Gastrocnemius medialis (tissue), 4 donors: ENCODE measurements around the gene EPHA2. TPM values are rescaled to one million over a fixed set of nuclear protein-coding genes. Genes with fewer than 3 reads are reported as not detected.
"Not testable (repeated sequence)": the region's sequence is repeated elsewhere in the genome, so short reads cannot be mapped to it uniquely, and the experiment has no call there.

Source experiments
- ATAC-seq, 2 donors: fragments of 150-250 bp; one replicate each; pipeline ENCODE4 v1.9.1; 2016
- DNase-seq, 2 donors: peaks; one replicate each; pipeline ENCODE4 v3.0.0-alpha.2; 2019
- H3K27ac ChIP-seq, 4 donors: fragments of 200-600 bp; sonication (generic); 1 replicate in 1 of 4; 2 replicates in 3 of 4; pipeline ENCODE4 v1.5.1; 2016 to 2018; ENCODE audit warnings: mild to moderate bottlenecking in 2 of 4, moderate library complexity in 1 of 4
- H3K27me3 ChIP-seq, 3 donors: fragments of 200-600 bp; sonication (generic) in 2 of 3; 1 replicate in 1 of 3; 2 replicates in 2 of 3; pipeline versions ENCODE4 v1.5.1 to v1.6.0; 2016 to 2019; ENCODE audit warnings: mild to moderate bottlenecking in 1 of 3, moderate library complexity in 1 of 3
- H3K36me3 ChIP-seq, 2 donors: fragments of 200-600 bp; sonication (generic) in 1 of 2; one replicate each; pipeline ENCODE4 v1.5.1; 2017 to 2018
- H3K4me1 ChIP-seq, 2 donors: fragments of 200-600 bp; sonication (generic) in 1 of 2; one replicate each; pipeline ENCODE4 v1.5.1; 2016 to 2017; ENCODE audit warnings: mild to moderate bottlenecking in 2 of 2
- H3K4me3 ChIP-seq, 4 donors: fragments of 200-600 bp; sonication (generic) in 3 of 4; 1 replicate in 1 of 4; 2 replicates in 3 of 4; pipeline ENCODE4 v1.5.1; 2016 to 2019; ENCODE audit warnings: mild to moderate bottlenecking in 2 of 4
- H3K9me3 ChIP-seq, 3 donors: fragments of 200-600 bp; sonication (generic) in 2 of 3; 1 replicate in 1 of 3; 2 replicates in 2 of 3; pipeline ENCODE4 v1.5.1; 2016 to 2019
- POLR2A ChIP-seq, 2 donors: fragments of 450-650 bp; IDR thresholded peaks; one replicate each; pipeline ENCODE4 v1.6.1; 2017; ENCODE audit warnings: antibody characterized with exemption in 2 of 2, mild to moderate bottlenecking in 2 of 2, moderate library complexity in 2 of 2
- in situ Hi-C, 4 donors: fragments of 200-750 bp; cut with MboI; loops; one replicate each; pipeline versions ENCODE4 v1.15.0 to v1.8.0; 2017; ENCODE audit warnings: low sequenced_read_pairs in 4 of 4
- intact Hi-C: fragments of 100-400 bp; cut with DNase I; formaldehyde crosslinking; loops from one replicate; pipeline ENCODE4 v1.15.1; 2023; ENCODE audit warnings: low total_unique reads
- total RNA-seq, 4 donors: library from RNA; depleted of rRNA; stranded (reverse); fragments of >200 nt; gene quantifications; one replicate each; pipeline versions ENCODE4 v1.1.0 to v1.2.3, GENCODE V29; 2016
- TF ChIP-seq, protein P1 (sequence below), 5 experiments: fragments of 450-650 bp in 3 of 5; fragments of 200-600 bp in 2 of 5; sonication (generic) in 2 of 5; IDR thresholded peaks in 4 of 5; conservative IDR thresholded peaks in 1 of 5; 1 replicate in 4 of 5; 2 replicates in 1 of 5; pipeline ENCODE4 v1.5.1; 2016 to 2019; ENCODE audit warnings: antibody characterized with exemption in 5 of 5, mild to moderate bottlenecking in 3 of 5, moderate library complexity in 3 of 5

Gene EPHA2
- total RNA-seq, 4 donors from 2014 or later = 1.2 to 6.4 (median 2.9) TPM

DNA sequence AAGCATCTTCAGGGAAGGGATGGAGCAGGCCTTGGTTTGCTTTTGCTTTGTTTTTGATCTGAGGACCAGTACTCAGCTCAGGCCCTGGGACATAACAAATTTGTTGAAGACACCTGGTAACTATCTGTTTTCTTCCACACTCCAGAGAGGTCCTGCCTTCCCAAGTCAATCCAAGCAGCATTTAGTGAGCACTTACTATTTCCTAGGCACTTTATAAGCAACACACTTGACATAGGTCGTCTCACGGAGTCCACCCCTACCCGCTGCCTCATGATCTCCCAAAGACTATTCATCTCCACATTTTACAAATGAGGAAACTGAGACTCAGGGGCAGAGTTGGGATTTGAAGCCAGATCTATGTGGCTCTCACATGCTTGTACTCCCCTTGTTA lies 14.4 kb upstream of the EPHA2 start:
- H3K27ac ChIP-seq = no peak overlapping the region
- H3K4me3 ChIP-seq = no peak overlapping the region
- no peak for ATAC-seq
- TF ChIP-seq, protein P1, sequence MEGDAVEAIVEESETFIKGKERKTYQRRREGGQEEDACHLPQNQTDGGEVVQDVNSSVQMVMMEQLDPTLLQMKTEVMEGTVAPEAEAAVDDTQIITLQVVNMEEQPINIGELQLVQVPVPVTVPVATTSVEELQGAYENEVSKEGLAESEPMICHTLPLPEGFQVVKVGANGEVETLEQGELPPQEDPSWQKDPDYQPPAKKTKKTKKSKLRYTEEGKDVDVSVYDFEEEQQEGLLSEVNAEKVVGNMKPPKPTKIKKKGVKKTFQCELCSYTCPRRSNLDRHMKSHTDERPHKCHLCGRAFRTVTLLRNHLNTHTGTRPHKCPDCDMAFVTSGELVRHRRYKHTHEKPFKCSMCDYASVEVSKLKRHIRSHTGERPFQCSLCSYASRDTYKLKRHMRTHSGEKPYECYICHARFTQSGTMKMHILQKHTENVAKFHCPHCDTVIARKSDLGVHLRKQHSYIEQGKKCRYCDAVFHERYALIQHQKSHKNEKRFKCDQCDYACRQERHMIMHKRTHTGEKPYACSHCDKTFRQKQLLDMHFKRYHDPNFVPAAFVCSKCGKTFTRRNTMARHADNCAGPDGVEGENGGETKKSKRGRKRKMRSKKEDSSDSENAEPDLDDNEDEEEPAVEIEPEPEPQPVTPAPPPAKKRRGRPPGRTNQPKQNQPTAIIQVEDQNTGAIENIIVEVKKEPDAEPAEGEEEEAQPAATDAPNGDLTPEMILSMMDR (IDR thresholded peaks at IDR 0.05 in 4 of 5, conservative IDR thresholded peaks at IDR 0.05 in 1 of 5) = no peak
- TF ChIP-seq POLR2A (IDR thresholded peaks at IDR 0.05) = no peak
- peaks cover 0 to 7% of the 10 kb centered on the region in 2 donors for H3K4me1 ChIP-seq
- no peaks in the 10 kb centered on the region for H3K9me3 ChIP-seq
- intact Hi-C loops = no loop called here
- H3K36me3 ChIP-seq = no peaks in the 10 kb centered on the region
- H3K27me3 ChIP-seq = peaks cover 3 to 12% (median 8%) of the 10 kb centered on the region in 3 donors
- in situ Hi-C loops = no loop called here
- no peak for DNase-seq

DNA sequence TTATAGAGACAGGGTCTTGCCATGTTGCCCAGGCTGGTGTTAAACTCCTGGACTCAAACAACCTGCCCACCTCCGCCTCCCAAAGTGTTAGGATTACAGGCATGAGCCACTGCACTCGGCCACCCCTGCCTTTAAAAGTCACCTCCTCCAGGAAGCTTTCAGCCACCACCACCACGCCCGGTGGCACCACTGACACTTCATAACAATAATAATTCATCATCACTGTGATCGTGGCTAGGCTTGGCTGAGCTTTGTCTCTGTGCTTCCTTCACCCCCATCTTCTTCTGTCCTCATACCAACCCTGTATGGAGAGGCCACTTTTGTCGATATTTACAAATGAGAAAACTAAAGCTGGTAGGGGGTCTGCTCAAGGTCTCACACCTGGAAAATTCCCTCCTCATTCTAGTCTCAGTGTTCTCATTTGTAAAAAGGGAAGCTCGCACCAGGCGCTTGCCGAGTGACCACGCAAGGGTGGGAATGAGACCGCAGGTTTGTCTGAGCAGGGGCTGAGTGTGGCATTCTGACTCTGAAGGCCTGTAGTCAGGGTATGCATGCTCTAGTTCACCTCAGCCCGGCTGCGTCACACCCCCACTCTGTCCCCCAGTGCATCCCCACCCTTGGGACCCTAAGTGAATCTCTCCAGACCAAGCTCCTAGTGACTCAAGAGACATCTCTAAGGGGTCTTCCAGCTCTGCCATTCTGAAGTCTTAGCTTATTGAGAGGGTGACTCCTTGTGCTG lies 12.9 kb upstream of the EPHA2 start:
- H3K9me3 ChIP-seq = no peaks in the 10 kb centered on the region
- no peak overlapping the region for H3K4me3 ChIP-seq
- DNase-seq (no peak), ATAC-seq (no peak)
- H3K27ac ChIP-seq = no peak overlapping the region
- peaks cover 0 to 3% of the 10 kb centered on the region in 2 donors for H3K4me1 ChIP-seq
- peaks cover 3 to 12% (median 8%) of the 10 kb centered on the region in 3 donors for H3K27me3 ChIP-seq
- TF ChIP-seq POLR2A (IDR thresholded peaks at IDR 0.05) = no peak
- TF ChIP-seq, protein P1 (IDR thresholded peaks at IDR 0.05 in 4 of 5, conservative IDR thresholded peaks at IDR 0.05 in 1 of 5) = no peak
- in situ Hi-C loops = no loop called here
- H3K36me3 ChIP-seq = no peaks in the 10 kb centered on the region
- intact Hi-C loops = no loop called here

DNA sequence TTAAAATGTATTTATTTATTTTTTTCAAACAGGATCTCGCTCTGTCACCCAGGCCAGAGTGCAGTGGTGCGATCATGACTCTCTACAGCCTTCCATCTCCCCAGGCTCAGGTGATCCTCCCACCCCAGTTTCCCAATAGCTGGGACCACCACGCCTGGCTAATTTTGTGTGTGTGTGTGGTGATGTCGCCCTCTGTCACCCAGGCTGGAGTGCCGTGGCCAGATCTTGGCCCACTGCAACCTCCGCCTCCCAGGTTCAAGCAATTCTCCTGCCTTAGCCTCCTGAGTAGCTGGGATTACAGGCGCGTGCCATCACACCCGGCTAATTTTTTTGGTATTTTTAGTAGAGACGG lies 12.3 kb upstream of the EPHA2 start:
- H3K9me3 ChIP-seq, H3K36me3 ChIP-seq, H3K4me1 ChIP-seq, in situ Hi-C loops, intact Hi-C loops, H3K27ac ChIP-seq, ATAC-seq, DNase-seq: not testable (repeated sequence)
- H3K27me3 ChIP-seq = peaks cover 3 to 12% (median 8%) of the 10 kb centered on the region in 3 donors
- H3K4me3 ChIP-seq = peak overlapping the region in 3 of 4 donors; percentile 34 to 38 (median 38)

DNA sequence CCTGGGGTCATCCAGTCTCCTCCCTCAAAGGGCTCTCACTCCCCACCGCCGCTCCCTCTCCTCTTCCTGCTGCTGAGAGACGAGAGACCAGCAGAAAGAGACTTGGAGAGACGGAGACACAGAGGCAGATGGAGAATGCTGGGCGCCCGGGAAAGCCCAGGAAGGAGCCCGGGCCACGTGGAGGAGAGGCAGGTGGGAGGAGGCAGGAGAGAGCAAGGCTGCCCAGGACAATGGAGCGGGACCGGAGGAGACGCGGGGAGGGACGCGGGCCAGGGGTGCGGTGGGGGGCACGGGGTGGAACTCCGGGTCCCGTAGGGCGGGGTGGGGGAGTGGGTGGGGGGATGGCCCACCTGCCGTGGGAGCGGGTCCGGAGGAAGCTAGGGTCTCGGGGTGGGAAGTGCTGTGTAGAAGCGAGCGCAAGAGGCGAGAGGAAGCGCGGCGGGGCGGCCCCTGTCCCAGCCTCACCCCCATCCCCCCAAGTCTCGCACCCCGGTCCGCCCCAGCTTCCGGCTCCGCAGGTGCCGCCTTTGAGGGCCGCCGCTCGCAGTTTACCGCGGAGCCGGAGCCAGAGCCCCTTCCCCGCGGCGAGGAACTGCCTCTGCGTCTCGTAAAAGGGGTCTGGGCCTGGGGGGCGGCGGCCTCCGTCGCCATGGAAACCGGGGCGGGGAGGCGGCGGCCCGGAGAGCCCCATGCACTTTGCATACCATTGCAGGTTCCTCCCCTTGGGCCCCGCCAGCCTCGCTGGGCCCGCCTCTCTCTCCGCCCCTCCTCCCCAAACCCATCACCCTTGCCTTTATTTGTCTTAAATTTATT lies 11.7 kb upstream of the EPHA2 start:
- in situ Hi-C loops (no loop called here), intact Hi-C loops (no loop called here)
- ATAC-seq (no peak), DNase-seq (no peak)
- Histone ChIP-seq H3K36me3 (no peaks in the 10 kb centered on the region), H3K9me3 (no peaks in the 10 kb centered on the region), H3K27ac (no peak overlapping the region), H3K4me3 (peak overlapping the region; percentile 34 to 52 (median 38)), H3K4me1 (peaks cover 0 to 3% of the 10 kb centered on the region in 2 donors), H3K27me3 (peaks cover 3 to 12% (median 8%) of the 10 kb centered on the region in 3 donors)
- no peak for TF ChIP-seq POLR2A (IDR thresholded peaks at IDR 0.05)
- TF ChIP-seq, protein P1 (IDR thresholded peaks at IDR 0.05 in 4 of 5, conservative IDR thresholded peaks at IDR 0.05 in 1 of 5) = no peak

DNA sequence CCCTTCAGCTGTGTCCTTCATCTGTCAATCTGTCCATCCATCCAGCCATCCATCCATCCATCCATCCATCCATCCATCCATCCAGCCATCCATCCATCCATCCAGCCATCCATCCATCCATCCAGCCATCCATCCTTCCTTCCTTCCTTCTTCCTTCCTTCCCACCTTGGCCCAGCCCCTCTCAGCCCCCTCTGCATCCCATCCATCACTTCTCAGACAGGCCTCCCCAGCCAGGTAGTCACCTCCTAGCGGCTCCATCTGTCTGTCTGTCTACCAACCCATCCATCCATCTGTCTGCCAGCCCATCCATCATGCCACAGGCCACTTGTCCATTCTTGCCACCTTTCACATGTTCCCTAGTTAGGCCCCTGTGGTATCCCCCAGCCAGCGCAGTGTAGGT lies 10.2 kb upstream of the EPHA2 start:
- in situ Hi-C loops (no loop called here), intact Hi-C loops (no loop called here)
- no peak for TF ChIP-seq POLR2A (IDR thresholded peaks at IDR 0.05)
- TF ChIP-seq, protein P1 (IDR thresholded peaks at IDR 0.05 in 4 of 5, conservative IDR thresholded peaks at IDR 0.05 in 1 of 5) = no peak
- ATAC-seq (no peak), DNase-seq (no peak)
- Histone ChIP-seq H3K4me1 (peaks cover 0 to 3% of the 10 kb centered on the region in 2 donors), H3K4me3 (no peak overlapping the region), H3K27me3 (peaks cover 3 to 12% (median 8%) of the 10 kb centered on the region in 3 donors), H3K27ac (no peak overlapping the region), H3K9me3 (no peaks in the 10 kb centered on the region), H3K36me3 (no peaks in the 10 kb centered on the region)
